A549 treated with ZK216348 at 1 μM for 4 hours (cell line): ENCODE measurements around the gene CAPN8. TPM values are rescaled to one million over a fixed set of nuclear protein-coding genes. Genes with fewer than 3 reads are reported as not detected.

ENCODE experiments used
- total RNA-seq: library from RNA; stranded (reverse); fragments of 200-300 nt; extraction: Qiagen RNA extraction; gene quantifications from 5 replicates; pipeline ENCODE4 v1.2.3, GENCODE V29; 2022; ENCODE audit warnings: low read depth

CAPN8 gene
- 0.48 to 2.2 TPM (median 1.7 TPM) in 5 replicates for total RNA-seq

DNA sequence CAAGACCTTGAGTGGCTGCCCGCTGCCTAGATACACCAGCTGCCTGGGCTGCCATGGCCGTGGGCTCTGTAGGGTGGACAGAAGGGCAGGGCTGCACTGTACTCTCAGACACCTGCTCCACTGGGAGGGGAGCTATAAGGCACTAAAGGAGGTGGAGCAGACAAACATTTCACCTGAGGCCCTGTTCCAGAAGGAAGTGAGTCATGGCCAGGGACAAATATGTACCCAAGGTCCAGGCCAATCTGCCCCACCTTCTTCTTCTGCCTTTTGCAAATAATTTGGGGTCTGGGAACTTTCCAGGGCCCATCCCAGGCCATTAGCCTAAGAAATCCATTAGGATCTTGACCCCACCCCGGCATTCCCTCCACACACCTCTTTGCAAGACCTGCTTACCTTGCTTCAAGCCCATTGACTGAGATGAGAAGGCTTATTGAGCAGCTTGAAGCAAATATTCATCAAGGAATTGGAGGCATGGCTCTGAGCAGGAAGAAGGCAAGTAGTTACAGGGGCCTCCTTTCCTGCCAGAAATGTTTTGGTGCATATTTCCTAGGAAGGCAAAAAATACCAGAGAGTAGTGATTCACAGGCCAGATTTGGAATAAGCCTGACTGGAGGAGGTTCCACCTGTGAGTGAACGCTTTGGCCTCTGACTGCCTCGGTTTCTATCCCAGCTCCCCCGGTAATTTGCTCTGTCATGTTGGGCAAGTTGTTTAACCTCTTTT is at the start of gene CAPN8:
CAPN8 (minus strand) TSS at position 110 of the 721 bp plus-strand sequence; CDS start at position 55, 55 bp downstream.

DNA sequence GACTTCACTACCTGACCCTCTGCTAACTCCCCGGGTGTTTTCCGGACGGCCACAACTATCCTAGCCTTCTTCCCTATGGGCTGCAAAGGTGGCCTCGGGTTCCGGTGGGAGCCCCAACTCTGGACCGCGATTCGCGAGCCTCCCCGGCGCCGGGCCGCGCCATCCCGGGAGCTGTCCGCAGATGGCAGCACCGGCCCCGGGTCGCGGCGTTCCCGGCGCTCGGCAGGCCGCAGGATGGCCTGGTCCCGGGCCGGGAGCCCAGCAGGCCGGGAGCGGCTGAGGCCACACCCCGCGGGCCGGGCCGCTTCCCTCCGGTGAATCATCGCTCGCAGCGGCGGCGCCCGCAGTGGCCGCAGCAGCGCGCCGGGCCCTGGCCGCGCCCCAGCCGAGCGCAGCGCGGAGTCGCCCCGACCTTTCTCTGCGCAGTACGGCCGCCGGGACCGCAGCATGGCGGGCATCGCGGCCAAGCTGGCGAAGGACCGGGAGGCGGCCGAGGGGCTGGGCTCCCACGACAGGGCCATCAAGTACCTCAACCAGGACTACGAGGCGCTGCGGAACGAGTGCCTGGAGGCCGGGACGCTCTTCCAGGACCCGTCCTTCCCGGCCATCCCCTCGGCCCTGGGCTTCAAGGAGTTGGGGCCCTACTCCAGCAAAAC is 46.8 kb upstream of the CAPN8 start, which contains the start of gene CAPN2:
CAPN2 (plus strand) TSS at position 346 of the 656 bp plus-strand sequence; CDS start at position 448, 102 bp downstream.

Other genes with a start within 250 kb of the CAPN8 start
- 395 to 467 TPM (median 434 TPM) in 5 replicates for gene CAPN2, start 46.8 kb upstream of the CAPN8 start, total RNA-seq
- gene TP53BP2, start 180.2 kb upstream of the CAPN8 start, total RNA-seq: 21.1 to 29.5 TPM (median 25.3 TPM) in 5 replicates